ENCODE data around the gene RGS3.

RGS3 gene

DNA sequence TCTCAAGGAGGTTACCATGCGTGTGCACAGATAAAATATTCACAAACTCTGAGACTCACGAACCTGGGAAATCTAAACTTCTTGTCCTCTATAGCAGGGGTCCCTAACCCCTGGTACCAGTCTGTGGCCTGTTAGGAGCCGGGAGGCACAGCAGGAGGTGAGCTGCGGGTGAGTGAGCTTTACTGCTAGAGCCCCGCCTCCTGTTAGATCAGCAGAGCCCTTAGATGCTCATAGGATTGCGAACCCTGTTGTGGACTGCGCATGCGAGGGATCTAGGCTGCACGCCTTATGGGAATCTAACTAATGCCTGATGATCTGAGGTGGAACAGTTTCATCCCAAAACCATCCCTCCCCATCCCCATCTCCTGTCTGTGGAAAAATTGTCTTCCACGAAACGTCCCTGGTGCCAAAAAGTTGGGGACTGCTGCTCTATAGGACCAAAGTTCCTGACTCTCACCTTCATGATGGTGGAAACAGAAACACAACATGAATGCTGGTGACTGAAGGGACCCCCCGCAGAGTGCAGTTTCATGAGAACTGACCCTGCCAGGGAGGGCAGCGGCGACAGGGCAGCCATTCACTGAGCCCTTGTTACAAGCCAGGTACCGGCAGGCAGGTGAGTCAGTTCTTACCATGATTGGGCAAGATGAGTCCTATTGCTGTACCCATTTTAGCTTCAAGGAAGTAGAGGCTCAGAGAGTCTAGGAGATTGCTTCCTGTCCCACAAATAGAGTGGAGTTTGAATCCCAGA, 181.9 kb downstream of the RGS3 start:
- DNase-seq: no peak

DNA sequence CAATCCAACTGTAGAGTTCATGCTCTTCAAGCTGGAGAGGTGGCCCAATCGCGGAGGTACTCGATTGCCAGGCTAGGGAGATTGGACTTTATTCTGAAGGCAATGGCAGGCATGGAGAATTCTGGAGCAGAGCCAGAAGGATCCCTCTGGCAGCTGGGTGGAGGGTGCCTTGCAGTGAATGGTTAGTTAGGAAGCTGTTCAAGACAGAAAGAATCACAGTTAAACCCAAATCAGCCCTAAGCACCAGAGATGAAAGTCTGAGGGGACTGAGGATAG, 182.4 kb downstream of the RGS3 start:
- no peak for DNase-seq

DNA sequence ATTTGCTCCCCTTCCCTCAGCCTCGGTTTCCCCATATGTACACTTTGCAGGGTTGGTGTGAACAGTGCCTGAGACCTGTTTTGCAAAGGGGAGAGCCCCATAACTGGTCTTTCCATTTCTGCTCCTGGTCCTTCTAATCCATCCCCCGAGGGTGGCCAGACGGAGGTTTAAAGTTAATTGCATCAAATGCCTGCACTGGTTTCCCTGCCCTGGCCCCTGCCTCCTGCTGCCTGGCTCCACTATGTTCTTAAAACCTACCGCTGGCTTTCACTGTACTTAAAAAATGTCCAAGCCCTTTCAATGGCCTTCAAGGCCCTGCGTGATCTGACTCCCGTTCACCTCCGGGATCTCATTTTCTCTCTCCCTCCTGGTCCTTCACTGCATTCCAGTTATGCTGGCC, 183.0 kb downstream of the RGS3 start:
- no peak for DNase-seq
